GM21526 (cell line): ENCODE data around the gene RASSF3.
A peak's percentile ranks its signal among the peaks of the same experiment; 100 is the strongest.
"Not testable (repeated sequence)": the region's sequence is repeated elsewhere in the genome, so short reads cannot be mapped to it uniquely, and the experiment has no call there.

Source experiments
- ATAC-seq: cut with Tn5 transposase; IDR thresholded peaks from one replicate; pipeline ENCODE4 v1.9.1; 2021; ENCODE audit warnings: moderate library complexity; ENCODE audit not compliant: unreplicated experiment, low FRiP score

Gene RASSF3

DNA sequence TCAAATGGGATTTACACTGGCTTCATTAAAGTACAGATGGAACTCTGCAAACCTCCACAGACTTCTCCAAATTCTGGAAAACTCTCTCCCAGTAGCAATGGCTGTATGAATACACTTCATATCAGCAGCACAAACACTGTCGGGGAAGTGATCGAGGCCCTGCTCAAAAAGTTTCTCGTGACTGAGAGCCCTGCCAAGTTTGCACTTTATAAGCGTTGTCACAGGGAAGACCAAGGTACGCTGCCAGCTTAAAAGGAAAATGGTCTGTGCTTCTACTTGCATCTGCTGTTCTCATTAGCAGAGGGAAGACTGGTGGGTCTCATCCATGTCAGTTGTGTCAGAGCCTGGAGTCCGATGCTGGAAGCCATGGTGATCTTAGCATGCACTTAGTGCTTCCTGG, 77.9 kb downstream of the RASSF3 start:
- no peak for ATAC-seq

DNA sequence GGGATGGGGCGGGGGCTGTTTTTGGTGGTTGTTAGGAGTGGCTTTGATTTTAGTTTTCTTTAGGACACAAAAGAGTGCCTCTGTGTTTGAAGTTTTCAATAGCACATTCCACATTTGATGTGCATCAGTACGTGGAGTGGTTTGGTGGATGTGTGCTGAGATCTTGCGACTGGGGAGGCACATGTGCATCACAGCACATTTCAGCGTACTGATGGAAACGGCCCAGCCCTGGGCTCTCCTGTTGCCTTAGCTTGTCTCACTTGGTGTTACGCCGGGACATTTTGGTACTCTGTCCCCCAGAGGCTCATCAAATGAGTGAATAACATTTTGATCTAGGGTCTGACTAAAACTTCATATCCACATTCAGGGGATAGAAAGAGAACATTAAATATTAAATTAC, 78.4 kb downstream of the RASSF3 start:
- no peak for ATAC-seq

DNA sequence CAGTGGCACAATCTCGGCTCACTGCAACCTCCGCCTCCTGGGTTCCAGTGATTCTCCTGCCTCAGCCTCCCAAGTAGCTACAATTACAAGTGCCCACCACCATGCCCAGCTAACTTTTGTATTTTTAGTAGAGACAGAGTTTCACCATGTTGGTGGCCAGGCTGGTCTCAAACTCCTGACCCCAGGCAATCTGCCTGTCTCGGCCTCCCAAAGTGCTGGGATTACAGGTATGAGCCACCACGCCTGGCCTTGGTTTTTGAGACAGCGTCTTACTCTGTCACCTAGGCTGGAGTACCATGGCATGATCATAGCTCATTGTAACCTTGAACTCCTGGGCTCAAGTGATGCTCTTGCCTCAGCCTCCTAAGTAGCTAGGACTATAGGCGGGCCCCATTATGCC, 79.9 kb downstream of the RASSF3 start:
- ATAC-seq, result not testable (repeated sequence)

DNA sequence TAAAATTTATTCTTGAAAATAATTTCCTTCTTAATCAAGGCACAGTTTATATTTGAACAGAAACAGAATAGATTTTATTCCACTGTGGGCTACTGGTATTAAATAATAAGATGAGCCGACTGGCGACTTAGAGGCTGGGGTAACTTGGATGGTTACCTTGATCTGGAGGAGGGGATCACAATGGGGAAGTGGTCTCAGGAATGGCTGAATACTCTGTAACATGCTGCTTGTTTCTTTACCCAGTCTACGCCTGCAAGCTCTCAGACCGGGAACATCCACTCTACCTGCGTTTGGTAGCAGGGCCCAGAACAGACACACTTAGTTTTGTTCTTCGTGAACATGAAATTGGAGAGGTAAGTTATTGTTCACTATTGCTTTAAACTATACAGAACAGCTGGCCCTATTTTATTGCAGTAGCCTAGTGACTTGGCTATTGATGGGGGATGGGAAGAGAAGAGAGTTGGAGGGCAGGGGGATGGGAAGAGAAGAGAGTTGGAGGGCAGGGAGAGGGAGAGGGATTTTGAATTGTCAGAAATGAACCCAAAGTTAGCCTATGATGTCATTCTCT, 81.0 kb downstream of the RASSF3 start:
- ATAC-seq, result no peak

DNA sequence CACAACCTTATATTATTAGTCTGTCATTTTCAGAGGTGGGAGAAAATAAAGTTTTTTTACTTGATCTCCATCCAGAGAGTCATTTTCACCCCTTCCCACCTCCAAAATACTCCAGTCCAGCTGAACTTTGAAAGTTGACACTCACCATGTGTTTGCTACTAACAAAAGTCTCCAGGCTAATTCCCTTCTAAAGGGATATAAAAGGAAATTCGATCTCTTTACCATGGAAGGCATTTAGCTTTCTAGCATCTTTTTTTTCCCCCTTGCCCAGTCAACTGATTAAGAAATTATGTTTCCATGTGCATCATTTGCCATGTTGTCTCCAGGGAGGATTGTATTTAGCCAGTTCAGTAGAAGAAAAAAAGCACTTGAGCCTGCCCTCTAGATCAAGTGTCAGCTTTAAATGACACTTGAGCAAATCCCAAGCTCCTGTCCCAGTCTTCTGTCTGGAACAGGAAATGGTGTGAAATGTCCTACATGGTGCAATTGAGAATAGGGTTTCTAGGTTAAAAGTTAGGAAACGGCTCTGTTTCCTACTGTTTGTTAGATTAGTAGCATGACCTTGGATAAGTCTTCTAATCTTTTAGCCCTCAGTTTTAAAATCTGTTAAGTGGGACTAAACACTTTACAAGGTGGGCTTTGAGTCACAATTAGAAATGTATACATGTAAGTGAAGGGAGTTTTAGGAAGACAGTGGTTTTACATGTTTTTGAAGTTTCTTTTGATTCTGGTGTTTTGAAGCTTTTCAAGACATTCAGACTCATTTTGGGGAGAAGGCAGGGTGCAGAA, 81.7 kb downstream of the RASSF3 start:
- no peak for ATAC-seq

DNA sequence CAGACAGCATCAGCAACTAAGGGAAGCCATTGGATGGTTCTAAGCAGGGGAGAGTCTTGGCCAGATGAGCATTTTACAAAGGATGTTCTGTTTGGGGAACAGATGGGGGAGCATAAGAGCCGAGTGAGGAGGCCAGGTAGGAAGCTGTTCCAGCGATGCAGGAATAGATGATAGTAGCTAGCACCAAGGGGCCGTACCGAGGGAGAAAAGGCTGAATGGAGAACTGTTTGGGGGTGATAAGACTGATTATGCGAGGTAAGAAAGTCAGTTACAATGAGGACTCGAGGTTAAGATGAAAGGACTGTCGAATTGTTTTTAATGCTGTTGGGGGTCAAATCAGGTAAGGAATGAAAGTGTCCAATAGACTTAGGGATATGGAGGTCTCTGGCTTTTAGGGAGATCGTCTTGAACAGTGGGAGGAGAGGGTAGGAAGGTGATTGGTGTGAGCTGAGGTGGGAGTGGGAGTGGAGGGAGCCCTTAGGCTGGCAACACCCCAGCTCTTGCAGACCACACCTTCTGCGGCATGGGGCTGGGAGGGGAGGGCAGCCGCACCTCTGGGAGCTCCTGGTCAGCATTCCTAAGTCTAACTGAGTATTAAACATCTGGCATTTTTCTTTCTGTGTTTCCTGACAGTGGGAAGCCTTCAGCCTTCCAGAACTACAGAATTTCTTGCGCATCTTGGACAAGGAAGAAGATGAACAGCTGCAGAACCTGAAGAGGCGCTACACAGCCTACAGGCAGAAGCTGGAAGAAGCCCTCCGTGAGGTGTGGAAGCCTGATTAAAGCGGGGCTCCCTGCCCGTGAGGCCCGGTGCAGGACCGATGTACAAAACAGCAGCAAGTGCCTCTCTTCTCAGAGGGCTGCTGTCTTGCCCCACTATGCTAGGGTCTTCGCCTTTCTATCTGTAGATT, 84.1 kb downstream of the RASSF3 start:
- no peak for ATAC-seq

DNA sequence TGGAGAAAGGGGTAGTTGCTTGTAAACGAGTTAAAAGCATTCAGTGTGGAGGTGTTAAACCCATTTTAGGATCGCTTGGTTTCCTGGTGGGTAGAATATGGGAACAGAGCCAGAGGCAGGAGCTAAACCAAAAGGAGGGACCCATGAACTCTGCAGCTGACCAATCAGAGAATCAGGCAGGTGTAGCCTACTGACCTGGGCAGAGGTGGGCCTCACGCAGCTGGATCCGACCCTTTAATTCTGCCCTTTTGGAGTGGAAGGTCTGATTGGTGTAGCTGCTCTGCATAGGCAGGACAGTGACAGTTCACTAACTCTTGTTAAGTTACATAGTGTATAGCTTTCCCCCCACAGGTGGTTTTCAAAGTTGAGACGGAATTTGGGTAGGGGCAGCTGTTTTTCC, 85.3 kb downstream of the RASSF3 start:
- ATAC-seq, result no peak

DNA sequence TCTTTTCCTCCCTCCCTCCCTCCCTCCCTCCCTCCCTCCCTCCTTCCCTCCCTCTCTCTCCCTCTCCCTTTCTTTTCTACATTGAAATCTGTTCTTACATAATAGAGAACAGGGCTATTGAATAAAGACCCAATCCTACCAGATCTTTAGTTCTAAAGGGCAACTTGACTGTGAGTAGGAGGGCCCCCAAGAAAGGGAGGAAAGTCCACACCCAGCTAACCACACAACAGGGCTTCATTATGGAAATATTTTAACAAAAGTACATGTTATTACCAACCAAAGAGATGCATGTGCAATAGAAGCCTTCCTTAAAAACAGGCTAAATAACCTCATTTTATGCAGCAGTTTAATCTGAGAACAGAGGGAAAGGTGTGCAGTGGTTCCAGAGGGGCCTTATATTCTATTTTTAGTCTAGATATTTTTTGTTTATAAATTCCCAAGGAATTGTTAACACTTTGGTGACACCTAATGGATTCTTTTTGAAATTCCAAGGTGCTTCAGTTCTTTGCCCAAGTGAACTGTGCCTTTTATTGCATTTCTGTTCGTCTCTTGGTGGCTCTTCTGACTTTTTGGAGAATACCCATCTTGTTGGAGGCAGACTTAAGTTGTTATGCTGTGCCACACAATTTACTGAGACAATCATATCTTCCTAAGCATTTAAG, 85.9 kb downstream of the RASSF3 start:
- no peak for ATAC-seq

DNA sequence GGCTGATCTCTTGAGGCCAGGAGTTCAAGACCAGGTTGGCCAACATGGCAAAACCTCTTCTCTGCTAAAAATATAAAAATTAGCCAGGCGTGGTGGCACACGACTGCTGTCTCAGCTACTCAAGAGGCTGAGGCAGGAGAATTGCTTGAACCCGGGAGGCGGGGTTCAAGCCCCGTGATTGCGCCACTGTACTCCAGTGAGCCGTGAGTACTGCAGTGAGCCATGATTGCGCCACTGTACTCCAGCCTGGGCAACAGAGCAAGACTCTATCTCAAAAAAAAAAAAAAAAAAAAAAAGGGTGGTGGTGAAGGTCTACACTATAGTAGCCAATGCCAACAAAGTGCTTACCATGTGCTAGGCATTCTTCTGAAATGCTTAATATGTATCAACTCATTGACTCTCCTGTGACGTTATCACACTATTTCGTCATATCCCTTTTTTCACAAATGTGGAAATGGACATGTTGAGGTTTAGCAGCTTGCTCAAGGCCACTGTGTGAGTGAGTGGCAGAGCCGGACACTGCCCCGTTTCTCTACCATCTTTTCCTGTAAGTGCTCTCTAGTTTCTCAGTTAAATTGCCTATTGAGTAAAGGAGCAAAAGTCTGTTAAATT, 89.3 kb downstream of the RASSF3 start:
- ATAC-seq, result no peak

DNA sequence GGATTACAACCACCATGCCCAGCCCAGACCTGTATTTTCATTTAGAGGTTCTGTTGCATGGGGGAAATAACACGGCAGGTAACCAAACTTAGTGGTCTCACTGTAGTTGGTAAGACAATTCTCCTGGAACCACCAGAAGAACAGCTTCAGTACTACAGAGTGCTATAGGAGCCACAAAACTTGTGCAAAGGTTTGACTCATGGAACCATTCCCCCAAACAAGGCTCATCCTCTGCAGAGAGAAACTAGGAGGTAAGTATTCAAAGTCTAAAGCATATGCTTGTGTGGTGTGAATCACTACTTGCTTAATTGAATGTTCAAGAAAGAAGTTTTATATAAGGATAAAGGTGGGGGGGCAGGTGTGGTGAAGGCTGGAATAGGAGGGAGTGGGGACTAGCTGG, 90.2 kb downstream of the RASSF3 start:
- ATAC-seq, result no peak

DNA sequence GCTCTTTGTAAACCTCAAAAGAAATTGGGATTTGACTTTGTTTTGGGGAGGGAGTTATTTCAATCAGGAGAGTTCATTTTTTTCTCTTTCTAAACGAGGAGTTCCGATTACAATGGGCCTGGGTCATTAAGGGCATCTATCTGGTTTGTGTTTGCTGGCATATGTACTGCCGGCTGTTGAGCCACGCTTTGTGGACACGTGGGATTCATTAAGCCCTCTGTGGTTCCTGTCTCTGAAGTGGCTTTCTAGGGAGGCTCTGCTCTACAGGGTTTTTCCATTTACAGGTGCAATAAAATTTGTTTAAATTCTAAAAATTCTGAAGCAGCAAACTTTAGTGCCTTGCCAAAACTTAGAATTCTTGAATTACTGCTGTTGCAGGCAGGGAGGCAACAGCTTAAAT, 91.0 kb downstream of the RASSF3 start:
- ATAC-seq, result no peak

DNA sequence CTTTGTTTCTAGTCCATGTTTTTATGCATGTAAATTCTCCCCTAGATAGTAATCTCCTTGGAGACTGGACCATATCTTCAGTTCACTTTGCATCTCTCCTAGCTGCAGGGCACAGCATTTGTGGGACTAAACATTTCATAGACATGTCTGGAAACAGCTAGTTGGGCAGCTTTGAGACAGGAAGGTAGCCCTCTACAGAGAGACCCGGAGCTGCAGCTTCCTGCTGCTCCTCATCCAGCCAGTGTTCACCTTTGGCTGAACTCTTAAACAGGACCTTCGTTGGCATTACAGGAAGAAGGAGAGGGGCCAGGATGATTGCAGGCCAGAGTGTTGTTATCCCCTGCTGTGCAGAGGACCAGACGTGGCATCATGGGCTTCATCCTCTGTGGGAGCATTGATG, 96.0 kb downstream of the RASSF3 start:
- no peak for ATAC-seq

DNA sequence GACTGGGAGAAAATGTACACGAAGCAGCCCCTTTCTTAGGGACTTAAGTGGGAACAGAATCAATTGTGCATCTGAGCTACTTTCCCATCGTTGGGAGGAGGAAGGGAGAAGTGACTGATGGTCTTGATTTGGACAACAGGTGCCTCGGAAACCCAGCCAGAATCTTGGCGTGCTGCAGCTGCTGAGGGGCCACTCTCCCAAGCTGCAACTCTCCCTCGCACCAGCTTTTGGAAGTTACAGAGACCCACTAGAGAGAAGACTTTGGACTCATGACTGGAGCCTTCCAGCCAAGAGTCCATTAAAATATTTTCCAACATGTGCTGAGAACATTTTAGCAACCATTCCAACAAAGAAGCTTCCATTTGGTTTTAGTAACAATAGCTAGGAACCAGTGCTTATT, 96.6 kb downstream of the RASSF3 start:
- no peak for ATAC-seq

DNA sequence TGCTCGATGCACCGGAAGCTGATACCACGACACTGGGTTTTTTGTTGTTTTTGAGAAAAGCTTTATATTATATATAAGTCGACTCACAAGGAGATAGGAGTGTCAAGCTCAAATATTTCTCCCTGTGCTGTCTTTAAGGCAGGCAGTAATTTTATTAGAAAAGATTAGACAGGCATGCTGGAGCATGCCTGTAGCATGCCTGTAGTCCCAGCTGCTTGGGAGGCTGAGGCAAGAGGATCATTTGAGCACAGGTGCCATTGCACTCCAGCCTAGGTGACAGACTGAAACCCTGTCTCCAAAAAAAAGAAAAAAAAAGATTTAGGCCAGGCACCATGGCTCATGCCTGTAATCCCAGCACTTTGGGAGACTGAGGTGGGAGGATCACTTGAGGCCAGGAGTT, 97.1 kb downstream of the RASSF3 start:
- no peak for ATAC-seq

DNA sequence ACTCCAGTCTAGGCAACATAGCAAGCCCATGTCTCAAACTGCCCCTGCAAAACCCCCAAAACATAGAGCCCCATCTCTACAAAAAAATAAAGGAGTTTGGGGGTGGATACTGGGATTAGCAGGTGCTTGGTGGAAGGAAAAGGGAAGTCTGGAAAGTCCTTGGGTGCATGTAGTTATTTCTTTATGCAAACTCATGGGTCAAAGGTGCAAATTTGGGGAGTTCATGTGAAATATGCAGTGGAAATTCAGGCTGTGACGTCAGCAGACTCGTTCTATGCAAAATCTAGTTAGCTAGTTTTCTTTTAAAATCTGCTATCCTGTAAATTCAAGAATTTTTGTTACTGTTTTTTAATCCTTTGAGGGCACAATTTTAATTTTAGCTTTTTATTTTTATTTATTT, 97.6 kb downstream of the RASSF3 start:
- no peak for ATAC-seq

DNA sequence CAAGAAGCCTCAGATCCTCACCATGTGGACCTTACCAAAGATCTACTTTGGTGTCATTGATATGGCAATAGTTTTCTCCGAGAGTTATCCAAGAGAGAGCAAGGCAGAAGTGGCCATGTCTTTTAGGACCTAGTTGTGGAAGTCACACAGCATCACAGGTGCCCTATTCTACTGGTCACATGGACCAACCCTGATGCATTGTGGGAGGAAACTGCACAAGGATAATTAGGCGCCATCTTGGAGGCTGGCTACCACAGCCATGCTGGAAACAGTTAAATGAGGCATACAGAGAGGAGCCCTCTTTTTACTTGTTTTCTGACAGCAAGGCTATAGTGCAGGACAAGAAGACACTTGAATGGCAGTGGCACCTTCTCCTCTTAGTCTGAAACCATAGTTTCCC, 99.1 kb downstream of the RASSF3 start:
- no peak for ATAC-seq

DNA sequence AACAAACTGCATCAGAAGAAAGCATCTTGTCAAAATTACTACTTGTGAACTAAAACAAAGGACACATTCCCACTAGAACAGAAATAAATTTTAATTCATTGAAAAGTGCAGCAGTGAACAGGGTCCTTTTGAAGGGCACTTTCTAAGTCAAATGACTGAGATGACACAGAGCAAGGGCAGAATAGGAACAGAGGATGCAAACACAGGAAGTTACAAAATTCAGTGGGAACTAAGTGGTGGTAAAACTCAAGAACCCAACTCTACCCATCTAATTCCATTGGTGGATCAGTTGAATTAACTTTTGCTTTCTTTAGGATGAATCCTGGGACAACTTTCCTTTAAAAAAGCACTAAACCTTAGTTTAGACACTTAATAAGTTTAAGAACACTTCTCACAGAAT, 103.1 kb downstream of the RASSF3 start:
- no peak for ATAC-seq

DNA sequence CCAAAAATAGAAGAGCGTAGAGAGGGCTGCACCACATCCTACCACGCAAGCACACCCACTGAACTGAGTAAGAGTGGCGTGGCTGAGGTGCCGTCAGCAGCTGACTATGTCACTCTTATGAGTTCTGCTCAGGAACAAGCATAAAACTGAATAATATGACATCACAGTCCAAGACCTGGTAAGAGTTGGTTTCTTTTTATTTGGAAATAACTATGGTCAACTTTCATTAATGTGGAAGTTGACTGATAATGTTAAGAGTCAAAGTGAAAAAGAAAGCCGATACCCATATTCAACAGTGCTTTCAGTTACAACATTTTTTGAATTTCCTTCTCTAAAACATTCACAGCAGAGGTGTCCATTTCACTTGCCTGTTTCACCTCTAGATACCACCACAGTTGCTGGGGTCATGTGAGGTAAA, 104.3 kb downstream of the RASSF3 start:
- peak; percentile 67 for ATAC-seq

DNA sequence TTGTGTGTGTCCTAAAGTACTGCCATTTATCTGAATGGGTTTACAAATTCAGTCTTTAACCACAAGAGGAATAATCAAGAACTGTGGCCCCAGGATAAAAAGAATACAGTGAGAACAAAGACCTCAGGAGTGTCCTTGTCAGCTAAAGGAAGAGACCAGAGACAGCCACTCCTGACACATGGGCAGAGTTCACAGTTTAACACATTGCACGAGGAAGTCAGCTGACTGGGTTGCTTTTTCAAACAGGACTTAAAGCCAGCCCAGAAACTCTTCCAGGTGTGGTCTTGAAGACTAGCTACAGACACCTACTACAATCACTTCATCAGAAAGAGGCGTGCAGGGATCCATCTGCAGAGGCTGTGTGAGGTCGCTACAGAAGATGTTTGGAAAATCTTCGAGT, 106.1 kb downstream of the RASSF3 start:
- no peak for ATAC-seq

DNA sequence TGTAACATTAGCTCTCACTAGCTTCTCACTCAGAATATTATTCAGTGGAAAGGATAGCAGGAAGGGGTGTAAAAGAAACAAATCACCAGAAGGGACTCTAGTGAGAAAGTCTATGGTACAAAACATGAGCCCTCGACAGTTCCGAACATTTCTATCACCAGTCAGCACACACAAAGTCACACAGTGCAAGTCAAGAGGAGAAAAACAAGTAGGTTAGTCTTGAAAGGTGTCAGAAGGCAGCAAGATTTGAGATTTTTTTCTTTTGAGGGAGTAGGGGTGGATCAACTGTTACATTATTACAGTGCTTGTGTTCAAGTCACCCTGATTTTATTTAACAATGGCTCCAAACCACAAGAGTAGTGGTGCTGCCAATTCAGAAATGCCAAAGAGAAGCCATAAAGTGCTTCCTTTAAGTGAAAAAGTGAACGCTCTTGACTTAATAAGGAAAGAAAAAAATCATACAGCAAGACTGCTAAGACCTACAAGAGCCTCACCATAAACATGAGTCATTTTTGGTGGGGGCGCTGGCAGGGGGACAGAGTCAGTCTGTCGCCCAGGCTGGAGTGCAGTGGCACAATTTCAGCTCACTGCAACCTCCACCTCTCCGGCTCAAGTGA, 106.7 kb downstream of the RASSF3 start:
- no peak for ATAC-seq
